Activated naive CD4-positive, alpha-beta T cell treated with anti-CD3 and anti-CD28 coated beads, Interleukin-2, amount 50 U/mL, for 24 hours (primary cell): ENCODE measurements around the gene NCKAP5.

Experiments used
- H3K27ac Mint-ChIP-seq: one replicate; pipeline ENCODE4 v1.8.0; 2021; ENCODE audit warnings: mild to moderate bottlenecking, mixed read lengths
- H3K27me3 Mint-ChIP-seq: one replicate; pipeline ENCODE4 v1.8.0; 2021; ENCODE audit warnings: mixed read lengths
- H3K36me3 Mint-ChIP-seq: one replicate; pipeline ENCODE4 v1.8.0; 2021; ENCODE audit warnings: mixed read lengths
- H3K4me1 Mint-ChIP-seq: one replicate; pipeline ENCODE4 v1.8.0; 2021; ENCODE audit warnings: mixed read lengths
- H3K4me3 Mint-ChIP-seq: one replicate; pipeline ENCODE4 v1.8.0; 2021; ENCODE audit warnings: mild to moderate bottlenecking, mixed read lengths
- H3K9me3 Mint-ChIP-seq: one replicate; pipeline ENCODE4 v1.8.0; 2021; ENCODE audit warnings: mixed read lengths

NCKAP5 gene

DNA sequence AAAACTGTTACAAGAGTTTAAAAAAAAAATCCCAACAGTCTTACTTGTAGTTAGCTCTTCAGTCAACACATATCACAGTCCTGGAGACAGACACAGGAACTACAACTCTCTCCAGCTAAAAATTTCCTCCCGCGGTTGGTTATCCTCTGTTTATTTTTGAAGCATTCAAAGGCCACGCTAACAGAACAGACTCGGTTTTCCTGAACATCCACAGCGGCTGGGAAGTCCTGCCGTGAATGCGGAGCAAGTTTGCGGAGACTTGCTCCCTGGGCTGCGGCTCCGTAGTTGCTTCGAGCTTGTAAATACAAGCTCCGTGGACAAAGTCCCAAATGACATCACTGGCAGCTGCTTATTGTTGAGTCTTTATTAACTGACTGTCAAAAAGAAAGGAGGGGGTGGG, at the start of gene NCKAP5:
NCKAP5 (minus strand) TSS at position 292 of the 400 bp plus-strand sequence. CDS start 50,937 bp downstream, outside the sequence.
- no peak within 1 kb of the TSS for H3K4me3 Mint-ChIP-seq
- H3K27me3 Mint-ChIP-seq: peaks cover 5% of the 10 kb centered on the region
- H3K9me3 Mint-ChIP-seq: peaks cover 3% of the 10 kb centered on the region
- H3K27ac Mint-ChIP-seq: no peak within 1 kb of the TSS
- H3K36me3 Mint-ChIP-seq: no peaks in the 10 kb centered on the region
- H3K4me1 Mint-ChIP-seq: no peaks in the 10 kb centered on the region

DNA sequence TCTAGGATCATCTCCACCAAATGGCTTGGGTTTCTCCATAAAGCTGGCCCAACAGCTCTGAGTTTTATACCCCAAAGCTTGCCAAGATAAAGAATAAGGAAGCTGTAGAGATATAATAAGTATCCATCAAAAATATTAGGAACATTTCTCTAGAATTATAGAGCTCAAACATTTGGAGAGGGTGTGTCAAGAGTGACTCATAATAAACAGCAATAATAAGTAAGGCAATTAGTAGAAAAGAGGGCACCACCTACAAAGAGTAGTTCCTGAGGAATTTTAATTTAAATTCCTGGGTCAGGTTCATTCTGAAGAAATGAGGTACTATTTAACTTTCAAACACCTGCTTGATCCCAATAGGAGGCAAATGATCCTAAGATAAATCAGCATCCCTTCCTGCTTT, 41.4 kb upstream of the NCKAP5 start:
- Mint-ChIP-seq H3K4me3 (no peak overlapping the region), H3K4me1 (no peaks in the 10 kb centered on the region), H3K9me3 (no peaks in the 10 kb centered on the region), H3K27me3 (peaks cover 3% of the 10 kb centered on the region), H3K36me3 (no peaks in the 10 kb centered on the region), H3K27ac (no peak overlapping the region)

DNA sequence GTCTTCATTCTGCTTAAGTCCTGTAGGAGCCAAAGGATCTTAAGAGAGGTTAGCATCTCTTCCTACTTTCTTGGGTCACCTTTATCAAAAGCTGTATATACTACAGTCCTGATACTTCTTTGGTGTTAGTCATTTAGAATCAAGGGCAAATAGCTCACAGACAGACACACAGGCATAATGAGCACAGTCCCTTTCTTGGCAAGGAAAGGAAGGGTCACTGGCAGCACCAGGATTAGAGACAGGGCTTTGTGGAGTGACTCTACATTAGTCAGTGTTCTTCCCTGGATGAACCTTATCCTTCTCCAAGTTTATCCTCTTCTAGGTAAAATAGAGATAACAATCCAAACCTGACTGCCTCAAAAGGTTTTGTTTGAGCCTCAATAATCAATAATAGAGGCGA, 40.0 kb upstream of the NCKAP5 start:
- Mint-ChIP-seq H3K9me3 (no peaks in the 10 kb centered on the region), H3K4me1 (no peaks in the 10 kb centered on the region), H3K36me3 (no peaks in the 10 kb centered on the region), H3K4me3 (no peak overlapping the region), H3K27ac (no peak overlapping the region), H3K27me3 (peaks cover 2% of the 10 kb centered on the region)

DNA sequence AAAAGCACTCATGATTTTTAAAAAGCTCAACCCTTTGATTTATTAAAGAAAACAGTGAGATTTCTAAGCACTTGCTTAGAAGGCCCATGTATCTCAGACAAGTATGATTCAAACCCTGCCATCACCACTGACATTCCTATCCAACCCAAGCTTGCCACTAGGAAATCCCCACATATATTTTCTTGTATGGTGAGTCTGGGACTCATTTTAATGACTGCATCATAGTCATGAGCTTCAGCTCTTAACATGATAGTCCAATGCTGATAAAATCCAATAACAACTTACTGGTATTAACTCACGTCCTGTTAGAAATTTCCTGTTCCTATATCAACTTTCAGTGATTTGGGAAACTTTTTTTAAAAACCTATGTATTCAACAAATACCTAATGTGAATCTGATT, 39.4 kb upstream of the NCKAP5 start:
- H3K4me1 Mint-ChIP-seq: no peaks in the 10 kb centered on the region
- no peaks in the 10 kb centered on the region for H3K9me3 Mint-ChIP-seq
- no peak overlapping the region for H3K4me3 Mint-ChIP-seq
- peaks cover 2% of the 10 kb centered on the region for H3K27me3 Mint-ChIP-seq
- H3K27ac Mint-ChIP-seq: no peak overlapping the region
- no peaks in the 10 kb centered on the region for H3K36me3 Mint-ChIP-seq

DNA sequence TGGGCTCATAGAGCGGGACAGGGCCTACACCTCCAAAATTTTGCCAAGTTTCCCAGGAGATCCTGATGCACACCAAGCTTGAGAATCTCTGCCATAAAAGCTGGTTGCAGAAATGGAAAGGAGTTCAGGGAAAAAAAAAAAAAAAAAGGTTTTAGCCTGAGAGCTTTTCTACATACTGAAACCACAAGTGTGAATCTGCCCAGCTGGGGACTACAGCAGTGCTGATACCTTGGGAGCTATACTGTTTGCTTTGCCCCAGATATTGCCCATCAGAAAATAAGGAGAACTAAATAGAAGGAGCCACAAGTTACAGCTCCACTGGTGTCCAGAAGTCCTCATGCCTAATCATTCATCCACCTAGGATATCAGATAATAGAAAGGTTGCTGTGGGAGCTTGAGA, 38.4 kb upstream of the NCKAP5 start:
- H3K27me3 Mint-ChIP-seq: peaks cover under 1% of the 10 kb centered on the region

DNA sequence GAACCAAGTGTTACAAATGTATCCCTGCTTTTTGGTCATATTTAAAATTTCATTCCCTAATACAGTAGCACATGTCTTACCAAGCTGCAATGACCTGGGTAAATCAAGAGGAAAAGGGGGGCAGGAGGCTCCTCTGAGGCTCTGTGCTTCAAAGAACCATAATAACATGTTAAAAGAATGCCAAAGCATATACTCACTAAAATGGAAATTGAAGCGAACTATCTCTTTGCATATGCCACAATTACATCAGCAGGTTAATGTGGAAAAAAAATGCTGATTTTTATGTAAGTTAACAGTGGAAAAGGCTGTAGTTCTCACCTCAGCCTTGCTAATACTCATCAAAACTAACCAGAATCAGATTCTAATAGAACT, 37.5 kb upstream of the NCKAP5 start:
- Mint-ChIP-seq H3K4me1 (no peaks in the 10 kb centered on the region), H3K4me3 (no peak overlapping the region), H3K27ac (no peak overlapping the region), H3K36me3 (no peaks in the 10 kb centered on the region), H3K9me3 (no peaks in the 10 kb centered on the region), H3K27me3 (no peaks in the 10 kb centered on the region)

More for the DNA sequence above, 38.4 kb upstream of the NCKAP5 start:
- Mint-ChIP-seq H3K4me3 (no peak overlapping the region), H3K36me3 (no peaks in the 10 kb centered on the region), H3K27ac (no peak overlapping the region), H3K9me3 (no peaks in the 10 kb centered on the region), H3K4me1 (no peaks in the 10 kb centered on the region)

DNA sequence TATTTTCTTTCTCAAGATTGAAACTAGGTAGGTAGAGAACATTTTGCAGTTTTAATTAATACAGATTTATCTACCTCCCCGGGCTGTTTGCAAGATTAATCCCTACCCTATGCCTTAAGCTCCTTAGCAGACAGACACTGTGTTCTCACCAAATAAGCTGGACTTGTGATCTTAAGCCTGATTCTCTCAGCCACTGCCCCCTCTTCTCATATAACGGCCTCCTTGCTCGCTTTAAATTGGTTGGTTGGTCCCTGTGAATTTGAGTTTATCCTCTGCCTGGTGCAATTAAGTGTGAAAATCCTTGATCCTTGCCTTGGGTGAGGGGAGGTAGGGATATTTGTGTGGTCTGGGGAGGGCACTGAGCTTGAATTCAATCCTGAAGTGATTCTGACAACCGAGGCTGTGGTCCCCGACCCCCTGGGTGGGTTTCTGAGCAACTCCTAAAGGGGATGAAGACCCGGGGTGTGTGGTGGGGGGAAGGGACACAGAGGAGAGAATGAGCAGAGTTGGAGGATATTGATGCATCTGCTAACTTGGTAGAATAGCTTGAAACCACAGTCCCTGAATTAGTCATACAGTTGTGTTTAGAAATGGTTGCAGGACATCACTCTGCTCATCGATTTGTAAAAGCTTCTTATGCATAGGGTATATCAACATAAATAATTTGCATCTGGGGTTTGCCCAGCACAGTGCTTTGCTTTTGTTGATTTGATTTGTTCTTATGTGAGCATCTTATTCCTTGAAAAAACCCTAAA, 36.9 kb upstream of the NCKAP5 start:
- Mint-ChIP-seq H3K4me3 (no peak overlapping the region), H3K9me3 (no peaks in the 10 kb centered on the region), H3K27me3 (no peaks in the 10 kb centered on the region), H3K27ac (no peak overlapping the region), H3K36me3 (no peaks in the 10 kb centered on the region), H3K4me1 (no peaks in the 10 kb centered on the region)

DNA sequence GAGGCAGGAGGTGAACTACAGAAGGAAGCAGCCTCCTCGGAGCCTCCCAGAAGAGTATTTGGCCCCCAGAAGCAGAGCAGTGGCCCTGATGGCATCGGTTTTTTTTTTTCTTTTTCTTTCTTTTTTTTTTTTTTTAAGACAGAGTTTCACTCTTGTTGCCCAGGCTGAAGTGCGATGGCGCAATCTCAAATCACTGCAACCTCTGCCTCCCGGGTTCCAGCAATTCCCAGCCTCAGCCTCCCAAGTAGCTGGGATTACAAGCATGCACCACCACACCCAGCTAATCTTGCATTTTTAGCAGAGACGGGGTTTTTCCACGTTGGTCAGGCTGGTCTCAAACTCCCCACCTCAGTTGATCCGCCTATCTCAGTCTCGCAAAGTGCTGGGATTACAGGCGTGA, 34.8 kb upstream of the NCKAP5 start:
- H3K4me3 Mint-ChIP-seq: no peak overlapping the region
- no peaks in the 10 kb centered on the region for H3K36me3 Mint-ChIP-seq
- no peaks in the 10 kb centered on the region for H3K27me3 Mint-ChIP-seq
- H3K4me1 Mint-ChIP-seq: no peaks in the 10 kb centered on the region
- H3K27ac Mint-ChIP-seq: no peak overlapping the region
- no peaks in the 10 kb centered on the region for H3K9me3 Mint-ChIP-seq

DNA sequence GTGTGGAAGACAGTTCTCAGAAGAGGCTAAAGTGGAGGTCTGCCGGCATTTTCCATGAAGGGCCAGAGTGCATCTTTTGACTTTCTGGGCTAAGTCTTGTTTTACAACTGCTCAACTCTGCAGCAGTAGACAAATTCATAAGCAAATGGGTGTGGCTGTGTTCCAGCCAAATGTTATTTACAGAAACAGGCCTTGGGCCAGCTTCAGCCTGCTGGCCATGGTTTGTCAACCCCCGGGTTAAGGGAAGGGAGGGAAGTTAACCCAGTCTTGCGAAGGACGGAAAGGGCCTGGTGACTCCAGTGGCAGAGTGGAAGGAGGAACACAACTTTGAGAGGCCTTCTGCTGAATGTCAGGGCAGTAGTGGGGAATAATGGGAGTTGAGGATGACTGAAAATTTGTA, 34.3 kb upstream of the NCKAP5 start:
- no peaks in the 10 kb centered on the region for H3K36me3 Mint-ChIP-seq
- H3K9me3 Mint-ChIP-seq: no peaks in the 10 kb centered on the region
- no peaks in the 10 kb centered on the region for H3K27me3 Mint-ChIP-seq
- no peak overlapping the region for H3K4me3 Mint-ChIP-seq
- no peaks in the 10 kb centered on the region for H3K4me1 Mint-ChIP-seq
- H3K27ac Mint-ChIP-seq: no peak overlapping the region

DNA sequence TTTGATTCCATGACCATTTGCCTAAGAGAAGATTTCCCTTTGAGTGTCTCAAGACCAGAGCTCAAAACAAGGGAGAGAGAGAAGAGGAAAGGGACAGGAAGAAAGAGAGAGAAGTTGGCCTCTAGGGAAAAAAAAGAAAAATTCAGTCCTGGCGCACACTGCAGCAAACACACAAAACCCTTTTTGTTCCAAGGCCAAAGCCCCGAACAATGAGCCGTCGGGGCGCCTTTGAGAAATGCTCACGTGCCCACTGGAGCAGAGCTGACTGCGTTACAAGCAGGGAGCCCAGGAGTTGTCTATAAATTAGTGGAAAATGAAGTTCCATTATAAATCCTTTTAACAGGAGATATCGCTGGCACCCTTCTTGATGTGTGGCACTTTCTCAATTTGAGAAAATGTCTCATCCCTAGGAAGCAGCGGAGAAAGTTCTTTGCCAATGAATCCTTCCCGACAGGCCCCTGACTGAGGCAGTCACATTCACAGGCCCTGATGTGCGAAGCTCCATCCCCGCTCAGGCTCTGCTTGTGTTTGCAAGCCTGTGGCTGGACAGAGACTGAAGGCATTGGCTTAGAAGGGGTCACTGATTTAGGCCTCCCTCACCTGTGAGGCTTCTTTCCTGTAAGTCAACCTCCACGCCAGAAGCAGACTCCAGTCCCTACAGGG, 32.1 kb upstream of the NCKAP5 start:
- H3K27ac Mint-ChIP-seq: no peak overlapping the region
- no peaks in the 10 kb centered on the region for H3K36me3 Mint-ChIP-seq
- H3K27me3 Mint-ChIP-seq: no peaks in the 10 kb centered on the region
- H3K4me1 Mint-ChIP-seq: no peaks in the 10 kb centered on the region
- H3K4me3 Mint-ChIP-seq: no peak overlapping the region
- H3K9me3 Mint-ChIP-seq: no peaks in the 10 kb centered on the region

DNA sequence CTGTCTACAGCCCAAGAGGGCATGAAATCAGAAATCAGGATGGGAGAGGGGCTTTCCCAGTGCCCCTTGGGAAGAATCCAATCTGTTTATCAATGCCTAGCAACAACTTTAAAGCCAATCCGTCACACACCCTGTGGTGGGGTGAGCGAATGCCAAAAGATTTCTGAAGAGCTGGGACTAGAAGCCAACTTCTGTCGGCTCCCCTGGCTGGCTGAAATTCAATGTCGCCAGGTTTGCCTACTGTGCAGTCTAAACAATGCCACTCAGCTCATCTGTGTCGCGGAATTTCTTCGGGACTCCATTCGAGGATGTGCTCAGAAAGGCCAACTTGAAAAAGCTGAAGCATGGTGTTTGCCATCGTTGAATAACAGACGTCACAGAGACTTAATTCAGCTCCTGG, 31.5 kb upstream of the NCKAP5 start:
- Mint-ChIP-seq H3K36me3 (no peaks in the 10 kb centered on the region), H3K4me1 (no peaks in the 10 kb centered on the region), H3K27me3 (no peaks in the 10 kb centered on the region), H3K4me3 (no peak overlapping the region), H3K27ac (no peak overlapping the region), H3K9me3 (no peaks in the 10 kb centered on the region)

DNA sequence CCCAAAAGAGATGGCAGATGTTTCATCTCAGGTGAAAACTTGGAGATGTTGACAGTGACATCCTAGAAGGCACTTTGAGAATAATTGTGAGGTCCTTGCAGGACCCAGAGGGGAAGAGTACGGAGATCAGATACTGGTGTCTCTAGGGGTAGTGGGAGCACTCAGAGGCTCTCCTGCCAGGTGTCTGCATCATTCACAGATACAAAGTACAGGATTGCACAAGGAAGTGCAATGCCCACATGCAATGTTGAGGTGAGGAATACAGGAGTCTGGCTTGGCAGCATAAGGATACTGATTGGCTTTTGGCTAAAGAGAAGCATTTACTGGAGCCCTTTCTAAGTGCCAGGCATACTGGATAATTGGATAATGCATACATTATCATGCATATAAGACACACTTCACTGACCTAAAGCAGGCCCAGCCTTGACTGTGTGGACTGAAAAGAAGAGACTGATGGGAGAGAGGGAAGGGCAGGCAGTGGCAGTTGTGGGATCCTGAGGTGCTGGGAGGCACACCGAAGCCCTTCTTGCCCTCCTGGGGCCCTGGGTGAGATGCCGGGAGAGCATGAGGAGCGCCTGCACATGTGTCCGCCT, 31.0 kb upstream of the NCKAP5 start:
- no peak overlapping the region for H3K4me3 Mint-ChIP-seq
- no peak overlapping the region for H3K27ac Mint-ChIP-seq
- H3K4me1 Mint-ChIP-seq: no peaks in the 10 kb centered on the region
- H3K9me3 Mint-ChIP-seq: no peaks in the 10 kb centered on the region
- no peaks in the 10 kb centered on the region for H3K36me3 Mint-ChIP-seq
- H3K27me3 Mint-ChIP-seq: peaks cover 2% of the 10 kb centered on the region

DNA sequence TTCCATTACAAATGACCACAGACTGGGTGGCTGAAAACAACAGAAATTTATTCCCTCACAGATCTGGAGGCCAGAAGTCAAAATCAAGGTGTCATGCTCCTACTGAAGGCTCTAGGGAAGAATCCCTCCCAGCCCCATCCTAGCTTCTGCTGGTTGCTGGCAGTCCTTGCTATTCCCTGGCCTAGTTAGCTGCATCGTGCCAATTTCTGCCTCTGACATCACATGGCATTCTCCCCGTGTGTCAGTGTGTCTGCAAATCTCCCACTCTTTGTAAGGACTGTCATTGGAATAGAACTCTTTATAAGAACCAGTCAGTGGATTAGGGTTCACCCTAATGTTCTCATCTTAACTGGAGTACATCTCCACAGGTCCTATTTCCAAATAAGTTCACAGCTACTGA, 30.5 kb upstream of the NCKAP5 start:
- Mint-ChIP-seq H3K4me3 (no peak overlapping the region), H3K4me1 (no peaks in the 10 kb centered on the region), H3K27me3 (peaks cover 2% of the 10 kb centered on the region), H3K27ac (no peak overlapping the region), H3K9me3 (no peaks in the 10 kb centered on the region), H3K36me3 (no peaks in the 10 kb centered on the region)

DNA sequence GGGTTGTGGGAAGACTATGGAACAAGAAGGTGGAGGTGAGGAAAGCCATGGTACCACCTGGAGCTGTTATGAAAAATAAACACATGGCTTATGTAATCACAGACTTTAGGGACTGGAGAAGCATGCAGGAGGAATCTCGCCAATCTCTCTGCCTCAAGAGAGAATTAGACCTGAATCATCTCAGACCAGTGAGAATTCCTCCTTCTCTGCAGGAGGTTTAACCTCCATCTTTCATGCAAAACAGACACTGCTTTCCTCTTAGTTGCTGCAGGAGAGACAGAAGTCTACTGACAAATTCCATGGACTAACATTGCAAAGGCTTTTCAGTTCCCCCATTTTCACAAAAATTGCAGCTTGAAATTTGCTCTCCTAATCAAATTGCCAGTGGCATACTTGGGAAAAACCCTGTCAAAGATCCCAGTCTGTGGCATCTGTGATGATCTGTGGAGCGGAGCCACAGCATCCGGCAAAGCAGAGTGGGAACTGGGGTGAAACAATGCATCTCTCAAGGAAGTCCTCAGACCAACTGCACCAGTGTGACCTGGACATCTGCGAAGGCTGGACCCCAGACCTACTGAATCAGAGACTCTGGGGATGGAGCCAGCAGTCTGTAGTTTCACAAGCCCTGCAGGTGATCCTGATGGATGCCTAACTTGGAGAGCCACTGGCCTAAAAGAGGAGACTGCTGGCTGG, 28.6 kb upstream of the NCKAP5 start:
- H3K4me3 Mint-ChIP-seq: no peak overlapping the region
- H3K36me3 Mint-ChIP-seq: no peaks in the 10 kb centered on the region
- H3K4me1 Mint-ChIP-seq: no peaks in the 10 kb centered on the region
- H3K27ac Mint-ChIP-seq: no peak overlapping the region
- H3K9me3 Mint-ChIP-seq: no peaks in the 10 kb centered on the region
- peaks cover 2% of the 10 kb centered on the region for H3K27me3 Mint-ChIP-seq

DNA sequence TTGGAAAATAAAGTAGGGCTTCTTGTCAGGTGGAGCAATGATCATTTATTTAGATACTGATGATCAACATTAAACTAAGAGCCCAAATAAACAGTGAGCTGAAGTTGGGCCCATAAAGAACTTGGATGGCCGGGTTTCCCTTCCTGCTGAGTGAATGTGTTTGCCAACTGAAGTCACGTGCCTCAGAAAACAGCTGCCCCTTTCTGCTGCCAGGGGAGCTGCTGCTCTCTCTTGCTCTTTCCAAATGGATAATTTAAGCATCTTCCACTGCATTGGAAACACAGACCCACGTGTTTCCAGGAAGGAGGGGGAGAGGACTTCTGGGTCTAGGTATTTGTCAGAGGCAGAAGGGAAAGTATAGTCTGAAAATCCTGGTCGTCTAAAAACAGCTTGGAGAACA, 22.9 kb upstream of the NCKAP5 start:
- H3K9me3 Mint-ChIP-seq: peaks cover 10% of the 10 kb centered on the region
- H3K4me1 Mint-ChIP-seq: no peaks in the 10 kb centered on the region
- H3K27ac Mint-ChIP-seq: no peak overlapping the region
- peaks cover 2% of the 10 kb centered on the region for H3K27me3 Mint-ChIP-seq
- H3K36me3 Mint-ChIP-seq: no peaks in the 10 kb centered on the region
- H3K4me3 Mint-ChIP-seq: no peak overlapping the region

DNA sequence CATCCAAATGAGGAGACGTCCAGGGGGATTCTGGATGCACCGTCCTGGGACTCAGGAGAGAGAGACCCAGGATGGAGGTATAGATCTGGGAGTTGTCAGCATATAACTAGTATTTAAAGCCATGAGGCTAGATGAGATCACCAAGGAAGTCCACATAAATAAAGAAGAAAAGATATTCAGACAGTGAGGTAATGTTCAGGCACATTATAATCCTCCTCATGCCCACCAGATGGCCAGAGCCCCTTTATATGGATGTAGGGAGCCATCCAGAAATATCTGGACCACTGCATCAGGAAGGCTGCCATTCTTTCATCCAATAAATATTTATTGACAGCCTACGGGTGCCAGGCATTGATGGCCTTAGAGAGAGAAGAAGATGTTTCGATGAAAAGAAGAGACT, 21.2 kb upstream of the NCKAP5 start:
- Mint-ChIP-seq H3K27me3 (no peaks in the 10 kb centered on the region), H3K4me1 (no peaks in the 10 kb centered on the region), H3K36me3 (no peaks in the 10 kb centered on the region), H3K27ac (no peak overlapping the region), H3K4me3 (no peak overlapping the region), H3K9me3 (peaks cover 10% of the 10 kb centered on the region)
